Erythroblast (primary cell): ENCODE data around the gene PGA5.

Experiments used
- GATA1 ChIP-seq: IDR thresholded peaks from 2 replicates; pipeline ENCODE4 v1.6.1; 2011; ENCODE audit warnings: low read depth, mild to moderate bottlenecking, control low read depth, low read length, moderate library complexity
- POLR2A ChIP-seq: IDR thresholded peaks from 2 replicates; pipeline ENCODE4 v1.6.1; 2011; ENCODE audit warnings: mild to moderate bottlenecking, low read length

- TF ChIP-seq POLR2A (peak; percentile 68), GATA1 (no peak)
These were observed 53.1 kb downstream of the PGA5 start for GRCh38 chr11:61293867-61294716.
